ENCODE data around the gene LTB4R.

- TF ChIP-seq CTCF (IDR thresholded peaks at IDR 0.05) (no peak), POLR2A (IDR thresholded peaks at IDR 0.05) (no peak)
Measured at GRCh38 chr14:24338843-24339242, 27.5 kb downstream of the LTB4R start.
